CD4-positive, alpha-beta memory T cell (primary cell): ENCODE data around the gene METTL26. TPM values are rescaled to one million over a fixed set of nuclear protein-coding genes. Genes with fewer than 3 reads are reported as not detected.

Experiments used
- CTCF ChIA-PET: fragments of 350-600 bp; sonication (Branson Sonifier 250); formaldehyde crosslinking; loops from one replicate; lab custom pipeline; 2021; ENCODE audit warnings: inconsistent platforms; ENCODE audit not compliant: partially characterized antibody; lab: Charles Lee
- POLR2A ChIA-PET: fragments of 350-600 bp; sonication (Branson Sonifier 250); formaldehyde crosslinking; loops from one replicate; lab custom pipeline; 2021; ENCODE audit not compliant: partially characterized antibody; lab: Charles Lee
- DNase-seq, 5 donors: peaks; one replicate each; pipeline versions ENCODE4 v3.0.0 to v3.0.0-alpha.2; 2020 to 2022; ENCODE audit warnings: mixed read lengths in 1 of 5
- H3K27ac ChIP-seq: one replicate; pipeline ENCODE4 v1.7.0; 2013; ENCODE audit warnings: low read depth, low read length
- H3K27me3 ChIP-seq: 2 replicates; pipeline ENCODE4 v1.7.0; 2013; ENCODE audit warnings: mild to moderate bottlenecking, low read length, moderate library complexity; ENCODE audit not compliant: insufficient read depth
- H3K36me3 ChIP-seq: 2 replicates; pipeline ENCODE4 v1.7.0; 2013; ENCODE audit warnings: mild to moderate bottlenecking, low read length, moderate library complexity; ENCODE audit not compliant: insufficient read depth
- H3K4me1 ChIP-seq: 2 replicates; pipeline ENCODE4 v1.7.0; 2013; ENCODE audit warnings: mild to moderate bottlenecking, low read length, moderate library complexity; ENCODE audit not compliant: insufficient read depth
- H3K4me3 ChIP-seq, 2 donors: one replicate each; pipeline ENCODE4 v1.7.0; 2013; ENCODE audit warnings: low read length in 2 of 2, mild to moderate bottlenecking in 1 of 2
- H3K9me3 ChIP-seq, 2 donors: one replicate each; pipeline ENCODE4 v1.7.0; 2013; ENCODE audit warnings: low read length in 2 of 2, control low read depth in 1 of 2; ENCODE audit not compliant: control insufficient read depth in 1 of 2
- H3K27ac Mint-ChIP-seq, 7 donors: one replicate each; pipeline ENCODE4 v1.8.0; 2020 to 2021; ENCODE audit warnings: mixed read lengths in 7 of 7, mild to moderate bottlenecking in 6 of 7, inconsistent platforms in 3 of 7, moderate library complexity in 3 of 7
- H3K27me3 Mint-ChIP-seq, 2 donors: one replicate each; pipeline ENCODE4 v1.8.0; 2020 to 2021; ENCODE audit warnings: mixed read lengths in 2 of 2
- H3K36me3 Mint-ChIP-seq, 2 donors: one replicate each; pipeline ENCODE4 v1.8.0; 2020 to 2021; ENCODE audit warnings: mixed read lengths in 2 of 2, inconsistent platforms in 1 of 2, mild to moderate bottlenecking in 1 of 2
- H3K4me1 Mint-ChIP-seq, 4 donors: one replicate each; pipeline ENCODE4 v1.8.0; 2020 to 2021; ENCODE audit warnings: mixed read lengths in 4 of 4, mild to moderate bottlenecking in 1 of 4
- H3K4me3 Mint-ChIP-seq, 8 donors: one replicate each; pipeline ENCODE4 v1.8.0; 2020 to 2021; ENCODE audit warnings: mixed read lengths in 8 of 8, mild to moderate bottlenecking in 7 of 8, moderate library complexity in 6 of 8, inconsistent platforms in 3 of 8
- H3K9me3 Mint-ChIP-seq, 8 donors: one replicate each; pipeline ENCODE4 v1.8.0; 2020 to 2021; ENCODE audit warnings: mixed read lengths in 8 of 8, mild to moderate bottlenecking in 5 of 8, inconsistent platforms in 3 of 8, moderate library complexity in 1 of 8
- intact Hi-C: fragments of 100-400 bp; cut with micrococcal nuclease; formaldehyde crosslinking; loops from one replicate; pipeline ENCODE4 v1.15.1; 2023
- polyA plus RNA-seq, 2 donors: library from polyadenylated mRNA; unstranded; fragments of 300-500 nt; fragmentation: Illumina TruSeq; gene quantifications; one replicate each; pipeline ENCODE4 v1.2.3, GENCODE V29; 2021
- total RNA-seq, 2 experiments: library from RNA; stranded (reverse); gene quantifications; one replicate each; pipeline ENCODE4 v1.2.3, GENCODE V29; 2021

The METTL26 gene
- total and polyA plus RNA-seq, 4 experiments from 2014 or later, result 68.4 to 106 (median 82.1) TPM

- H3K4me1 Mint-ChIP-seq, result peaks cover 19 to 59% (median 34%) of the 10 kb centered on the region in 4 donors
- H3K9me3 Mint-ChIP-seq, result peaks cover 0 to 2% (median 0%) of the 10 kb centered on the region in 8 donors
- H3K4me3 Mint-ChIP-seq, result peak overlapping the region; percentile 86 to 93 (median 88)
- no peaks in the 10 kb centered on the region for H3K27me3 Mint-ChIP-seq
- Histone ChIP-seq H3K27me3 (no peaks in the 10 kb centered on the region), H3K36me3 (peaks cover 3% of the 10 kb centered on the region), H3K4me1 (peaks cover 27% of the 10 kb centered on the region), H3K4me3 (peak overlapping the region in 1 of 2 donors; percentile 70), H3K9me3 (no peaks in the 10 kb centered on the region), H3K27ac (no peak overlapping the region)
- CTCF ChIA-PET, result no interaction called here
- DNase-seq, result no peak
- POLR2A ChIA-PET, result interaction anchor here (0.7 kb wide), 1 partner anchor 95 kb away, joined by 3 read pairs; no protein-coding TSS in a partner anchor
- peak overlapping the region; percentile 29 to 94 (median 89) for H3K27ac Mint-ChIP-seq
- peaks cover 0 to 16% of the 10 kb centered on the region in 2 donors for H3K36me3 Mint-ChIP-seq
- intact Hi-C loops, result no loop called here
Observed at GRCh38 chr16:591231-591630, 44.9 kb downstream of the METTL26 start.

GRCh38 chr16:590815-591200, 45.3 kb downstream of the METTL26 start:
- intact Hi-C loops, result no loop called here
- H3K27ac ChIP-seq, result peak overlapping the region; percentile 62

DNA sequence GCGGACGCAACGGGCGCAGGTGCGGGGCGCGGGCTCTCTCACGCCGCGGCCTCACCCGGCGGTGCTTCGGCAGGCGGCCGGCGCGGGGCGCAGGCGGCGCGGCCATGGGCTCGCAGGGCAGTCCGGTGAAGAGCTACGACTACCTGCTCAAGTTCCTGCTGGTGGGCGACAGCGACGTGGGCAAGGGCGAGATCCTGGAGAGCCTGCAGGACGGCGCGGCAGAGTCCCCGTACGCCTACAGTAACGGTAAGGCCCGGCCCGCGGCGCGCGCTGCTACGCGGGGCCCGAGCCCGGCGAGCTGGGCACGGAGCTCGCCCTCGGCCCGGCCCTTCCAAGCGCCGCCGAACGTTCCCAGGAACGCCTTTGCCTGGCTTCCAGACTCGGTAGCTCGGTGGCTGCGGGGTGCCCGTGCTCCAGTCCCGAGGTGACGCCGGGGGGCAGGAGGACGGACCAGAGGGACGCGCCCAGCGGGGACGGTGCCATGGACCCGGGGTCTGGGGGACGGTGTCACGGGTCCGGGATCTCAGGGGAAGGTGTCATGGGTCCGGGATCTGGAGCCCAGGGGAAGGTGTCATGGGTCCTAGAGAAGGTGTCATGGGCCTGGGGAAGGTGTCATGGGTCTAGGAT, 45.8 kb downstream of the METTL26 start:
- Mint-ChIP-seq H3K27me3 (no peaks in the 10 kb centered on the region), H3K4me3 (peak overlapping the region; percentile 86 to 93 (median 88)), H3K36me3 (peaks cover 0 to 13% of the 10 kb centered on the region in 2 donors), H3K4me1 (peaks cover 16 to 59% (median 33%) of the 10 kb centered on the region in 4 donors), H3K9me3 (peaks cover 0 to 2% (median 0%) of the 10 kb centered on the region in 8 donors), H3K27ac (peak overlapping the region; percentile 61 to 94 (median 89))
- ChIA-PET POLR2A (interaction anchor here (0.8 to 1.2 kb wide), 5 partner anchors 11 to 188 kb away, joined by 3 to 13 read pairs (median 4); partner anchors contain the start of genes DECR2, METTL26 and NHLRC4), CTCF (interaction anchor here (0.6 kb wide), 1 partner anchor 459 kb away, joined by 3 read pairs; no protein-coding TSS in a partner anchor)
- intact Hi-C loops, result no loop called here
- Histone ChIP-seq H3K9me3 (no peaks in the 10 kb centered on the region), H3K36me3 (no peaks in the 10 kb centered on the region), H3K27ac (peak overlapping the region; percentile 62), H3K4me3 (peak overlapping the region; percentile 42 to 70), H3K4me1 (peaks cover 27% of the 10 kb centered on the region), H3K27me3 (no peaks in the 10 kb centered on the region)
- peak in 1 of 5 donors; percentile 43 for DNase-seq

More at GRCh38 chr16:590815-591200, 45.3 kb downstream of the METTL26 start:
- H3K4me3 ChIP-seq, result peak overlapping the region; percentile 42 to 70
- no peaks in the 10 kb centered on the region for H3K27me3 Mint-ChIP-seq
- no peaks in the 10 kb centered on the region for H3K27me3 ChIP-seq
- CTCF ChIA-PET, result interaction anchor here (0.6 kb wide), 1 partner anchor 460 kb away, joined by 3 read pairs; no protein-coding TSS in a partner anchor
- peaks cover 27% of the 10 kb centered on the region for H3K4me1 ChIP-seq
- no peaks in the 10 kb centered on the region for H3K9me3 ChIP-seq
- H3K36me3 ChIP-seq, result no peaks in the 10 kb centered on the region
- H3K4me1 Mint-ChIP-seq, result peaks cover 16 to 59% (median 33%) of the 10 kb centered on the region in 4 donors
- peaks cover 0 to 13% of the 10 kb centered on the region in 2 donors for H3K36me3 Mint-ChIP-seq
- no peak for DNase-seq
- POLR2A ChIA-PET, result interaction anchor here (0.8 to 1.2 kb wide), 4 partner anchors 22 to 189 kb away, joined by 3 to 13 read pairs (median 4); partner anchors contain the start of genes DECR2, METTL26 and NHLRC4
- H3K4me3 Mint-ChIP-seq, result peak overlapping the region; percentile 86 to 93 (median 88)
- H3K27ac Mint-ChIP-seq, result peak overlapping the region; percentile 61 to 94 (median 89)
- peaks cover 0 to 2% (median 0%) of the 10 kb centered on the region in 8 donors for H3K9me3 Mint-ChIP-seq

DNA sequence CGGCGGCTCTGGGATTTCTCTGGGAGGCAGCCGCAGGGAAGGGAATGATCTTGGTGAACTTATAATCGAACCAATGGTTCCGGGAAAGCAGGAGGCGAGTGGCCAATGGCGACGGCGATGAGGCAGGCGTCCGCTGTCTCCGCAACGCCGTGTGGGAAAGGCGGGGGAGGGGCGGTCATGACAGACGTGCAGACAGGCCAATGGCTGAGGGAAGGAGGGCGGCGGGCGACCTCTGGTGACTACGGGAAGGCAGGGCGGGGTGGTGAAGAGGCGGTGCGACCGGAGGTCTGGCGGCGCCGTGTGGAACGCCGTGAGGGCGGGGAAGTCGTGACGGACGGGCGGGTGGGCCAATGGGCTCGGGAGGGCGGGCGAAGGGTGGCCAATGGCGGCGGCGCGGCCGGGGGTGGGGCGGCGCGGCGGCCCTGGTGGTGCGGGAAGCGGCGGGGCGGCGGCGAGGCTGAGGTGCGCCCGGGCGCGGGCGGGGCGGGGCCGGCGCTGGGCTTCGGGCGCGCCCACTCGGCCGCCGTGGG, 46.4 kb downstream of the METTL26 start, which contains the start of gene RAB40C:
Gene RAB40C, plus strand, starts transcription at position 409 of the 530 bp plus-strand sequence. CDS start 226 bp downstream, outside the sequence.
- peak within 1 kb of the TSS; percentile 91 to 100 (median 99) for H3K27ac Mint-ChIP-seq
- Histone ChIP-seq H3K36me3 (no peaks in the 10 kb centered on the region), H3K4me3 (peak within 1 kb of the TSS; percentile 52 to 89), H3K4me1 (peaks cover 27% of the 10 kb centered on the region), H3K27me3 (no peaks in the 10 kb centered on the region), H3K9me3 (no peaks in the 10 kb centered on the region), H3K27ac (peak within 1 kb of the TSS; percentile 85)
- H3K4me1 Mint-ChIP-seq, result peaks cover 16 to 54% (median 33%) of the 10 kb centered on the region in 4 donors
- CTCF ChIA-PET, result no interaction called here
- no peaks in the 10 kb centered on the region for H3K27me3 Mint-ChIP-seq
- intact Hi-C loops, result loop anchor here (1.0 to 10.0 kb wide), 6 partner anchors 19 to 381 kb away; partner anchors contain the start of genes CAPN15, LMF1, METTL26 and MRPL28
- DNase-seq, result peak; percentile 99
- POLR2A ChIA-PET, result interaction anchor here (0.8 to 2.2 kb wide), 6 partner anchors 10 to 188 kb away, joined by 3 to 18 read pairs (median 8); partner anchors contain the start of genes DECR2, METTL26, NHLRC4 and PIGQ
- peaks cover 0 to 2% (median 0%) of the 10 kb centered on the region in 8 donors for H3K9me3 Mint-ChIP-seq
- H3K4me3 Mint-ChIP-seq, result peak within 1 kb of the TSS; percentile 93 to 100 (median 99)
- H3K36me3 Mint-ChIP-seq, result peaks cover 0 to 13% of the 10 kb centered on the region in 2 donors

GRCh38 chr16:588889-589657, 47.0 kb downstream of the METTL26 start:
- peak; percentile 99 to 100 (median 99) for DNase-seq
- Histone ChIP-seq H3K9me3 (no peaks in the 10 kb centered on the region), H3K36me3 (no peaks in the 10 kb centered on the region), H3K27me3 (no peaks in the 10 kb centered on the region), H3K27ac (peak overlapping the region; percentile 85), H3K4me1 (peaks cover 27% of the 10 kb centered on the region), H3K4me3 (peak overlapping the region; percentile 69 to 89)
- ChIA-PET POLR2A (interaction anchor here (0.7 to 2.7 kb wide), 8 partner anchors 9 to 1566 kb away, joined by 3 to 18 read pairs (median 5); partner anchors contain the start of genes CAPN15, METTL26, PIGQ and TRAF7), CTCF (no interaction called here)
- intact Hi-C loops, result loop anchor here (1.0 to 10.0 kb wide), 6 partner anchors 19 to 382 kb away; partner anchors contain the start of genes CAPN15, LMF1, METTL26 and MRPL28
- H3K4me1 Mint-ChIP-seq, result peaks cover 14 to 48% (median 33%) of the 10 kb centered on the region in 4 donors
- peak overlapping the region; percentile 91 to 100 (median 99) for H3K27ac Mint-ChIP-seq
- no peaks in the 10 kb centered on the region for H3K27me3 Mint-ChIP-seq
- peaks cover 0 to 2% (median 0%) of the 10 kb centered on the region in 8 donors for H3K9me3 Mint-ChIP-seq
- peaks cover 0 to 12% of the 10 kb centered on the region in 2 donors for H3K36me3 Mint-ChIP-seq
- peak overlapping the region; percentile 93 to 100 (median 99) for H3K4me3 Mint-ChIP-seq

DNA sequence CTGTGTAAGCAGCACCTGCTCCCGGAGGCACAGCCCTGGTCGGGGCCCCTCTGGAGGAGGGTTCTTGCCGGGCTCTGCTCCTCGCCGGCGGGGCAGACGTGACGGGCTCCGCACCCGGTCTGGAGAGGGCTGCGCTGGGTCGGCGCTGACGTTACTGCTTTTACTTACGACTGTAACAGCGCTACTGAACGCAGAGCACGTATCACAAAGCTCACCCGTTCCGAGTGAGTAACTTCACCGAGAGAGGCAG, 47.5 kb downstream of the METTL26 start:
- peak overlapping the region; percentile 93 to 99 (median 97) for H3K4me3 Mint-ChIP-seq
- no peaks in the 10 kb centered on the region for H3K27me3 Mint-ChIP-seq
- H3K27ac Mint-ChIP-seq, result peak overlapping the region; percentile 91 to 99 (median 99)
- H3K9me3 Mint-ChIP-seq, result peaks cover 0 to 2% (median 0%) of the 10 kb centered on the region in 8 donors
- H3K4me1 ChIP-seq, result peaks cover 27% of the 10 kb centered on the region
- H3K36me3 ChIP-seq, result no peaks in the 10 kb centered on the region
- H3K4me3 ChIP-seq, result peak overlapping the region; percentile 69 to 89
- peak in 4 of 5 donors; percentile 71 to 86 (median 76) for DNase-seq
- intact Hi-C loops, result loop anchor here (2.0 to 10.0 kb wide), 3 partner anchors 90 to 382 kb away; partner anchors contain the start of genes LMF1 and MRPL28
- H3K27me3 ChIP-seq, result no peaks in the 10 kb centered on the region
- CTCF ChIA-PET, result no interaction called here
- H3K27ac ChIP-seq, result peak overlapping the region; percentile 85
- H3K36me3 Mint-ChIP-seq, result peaks cover 0 to 12% of the 10 kb centered on the region in 2 donors
- POLR2A ChIA-PET, result interaction anchor here (1.0 to 2.7 kb wide), 8 partner anchors 9 to 61 kb away, joined by 3 to 18 read pairs (median 6); partner anchors contain the start of genes CAPN15, METTL26, NHLRC4 and PIGQ
- H3K9me3 ChIP-seq, result no peaks in the 10 kb centered on the region
- H3K4me1 Mint-ChIP-seq, result peaks cover 12 to 44% (median 30%) of the 10 kb centered on the region in 4 donors
